ENCODE results near the gene DCDC2.
"Not testable (repeated sequence)": the region's sequence is repeated elsewhere in the genome, so short reads cannot be mapped to it uniquely, and the experiment has no call there.

Gene DCDC2

DNA sequence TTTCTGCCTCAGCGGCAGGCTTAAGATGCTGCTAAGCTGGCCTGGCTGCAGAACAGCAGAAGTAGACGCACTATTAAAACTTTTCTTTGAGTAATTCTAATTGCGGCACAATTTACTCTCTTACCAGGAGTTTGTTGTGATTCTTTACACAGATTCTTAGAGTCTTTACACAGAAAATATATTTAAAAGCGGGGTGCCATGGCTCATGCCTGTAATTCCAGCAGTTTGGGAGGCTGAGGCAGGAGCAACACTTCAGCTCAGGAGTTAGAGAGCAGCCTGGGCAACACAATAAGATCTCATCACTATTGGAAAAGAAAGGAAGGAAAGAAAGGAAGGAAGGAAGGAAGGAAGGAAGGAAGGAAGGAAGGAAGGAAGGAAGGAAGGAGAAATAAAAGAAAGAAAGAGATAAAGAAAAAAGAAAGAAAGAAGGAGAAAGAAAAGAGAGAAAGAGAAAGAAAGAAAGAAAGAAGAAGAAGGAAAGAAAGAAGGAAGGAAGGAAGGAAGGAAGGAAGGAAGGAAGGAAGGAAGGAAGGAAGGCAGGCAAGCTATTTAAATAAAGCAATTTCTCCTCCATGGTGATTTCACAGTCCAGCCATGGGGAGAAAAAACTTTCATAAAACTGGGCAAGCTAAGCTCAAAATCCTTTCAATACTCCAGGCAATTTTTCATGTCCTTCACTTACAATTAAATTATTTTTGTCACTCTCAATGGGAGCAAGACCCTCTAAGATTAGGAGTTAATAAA is 23.8 kb upstream of the DCDC2 start:
- DNase-seq (ENCODE audit: low read depth, low spot score): no peak

DNA sequence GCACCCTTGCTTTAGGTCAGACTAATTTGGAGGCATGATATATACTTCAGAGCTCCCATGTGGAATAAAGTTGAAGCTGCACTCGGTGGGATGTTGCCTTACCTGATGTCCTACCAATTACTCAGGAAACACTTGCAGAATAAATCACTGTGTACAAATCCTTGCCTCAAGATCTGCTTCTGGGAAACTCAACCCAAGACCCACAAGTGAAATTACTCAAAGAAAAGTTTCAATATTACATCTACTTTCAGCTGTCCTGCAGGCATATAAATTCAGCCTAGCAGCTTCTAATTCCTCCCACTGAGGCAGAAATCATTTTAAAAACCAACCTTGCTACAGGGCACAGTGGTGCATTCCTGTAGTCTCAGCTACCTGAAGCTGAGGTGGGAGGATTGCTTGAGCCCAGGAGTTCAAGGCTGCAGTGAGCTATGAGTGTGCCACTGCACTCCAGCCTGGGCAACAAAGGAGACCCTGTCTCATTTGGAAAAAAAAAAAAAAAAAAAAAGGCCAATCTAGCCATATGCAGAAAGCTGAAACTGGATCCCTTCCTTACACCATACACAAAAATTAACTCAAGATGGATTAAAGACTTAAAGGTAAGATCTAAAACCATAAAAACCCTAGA is 20.7 kb upstream of the DCDC2 start:
- no peak for DNase-seq (ENCODE audit: low read depth, low spot score)

- DNase-seq (ENCODE audit: low read depth, low spot score): no peak
Measured at GRCh38 chr6:24376871-24377270, 19.0 kb upstream of the DCDC2 start.

- DNase-seq (ENCODE audit: low read depth, low spot score): no peak
Measured at GRCh38 chr6:24374612-24375011, 16.8 kb upstream of the DCDC2 start.

DNA sequence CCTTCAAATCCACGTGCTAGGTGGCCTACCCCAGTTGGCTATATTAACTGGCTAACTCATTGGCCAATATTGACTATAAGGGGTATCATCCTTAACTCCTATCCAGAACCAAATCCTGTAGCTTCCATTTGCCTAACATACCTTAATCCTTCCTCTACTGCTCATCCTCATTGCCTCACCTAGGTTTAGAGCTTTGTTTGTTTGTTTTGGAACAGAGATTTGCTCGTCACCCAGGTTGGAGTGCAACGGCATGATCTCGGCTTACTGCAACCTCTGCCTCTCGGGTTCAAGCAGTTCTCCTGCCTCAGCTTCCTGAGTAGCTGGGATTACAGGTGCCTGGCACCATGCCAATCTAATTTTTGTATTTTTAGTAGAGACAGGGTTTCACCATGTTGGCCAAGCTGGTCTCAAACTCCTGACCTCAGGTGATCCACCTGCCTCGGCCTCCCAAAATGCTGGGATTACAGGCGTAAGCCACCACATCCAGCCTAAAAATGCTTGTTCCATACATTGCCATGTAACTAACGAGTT is 7.3 kb upstream of the DCDC2 start:
- not testable (repeated sequence) for DNase-seq (ENCODE audit: low read depth, low spot score)

GRCh38 chr6:24362363-24362762 is 4.5 kb upstream of the DCDC2 start:
- DNase-seq (ENCODE audit: low read depth, low spot score): not testable (repeated sequence)

GRCh38 chr6:24359640-24360454 is 2.0 kb upstream of the DCDC2 start:
- peak; percentile 26 for DNase-seq (ENCODE audit: low read depth, low spot score)

DNA sequence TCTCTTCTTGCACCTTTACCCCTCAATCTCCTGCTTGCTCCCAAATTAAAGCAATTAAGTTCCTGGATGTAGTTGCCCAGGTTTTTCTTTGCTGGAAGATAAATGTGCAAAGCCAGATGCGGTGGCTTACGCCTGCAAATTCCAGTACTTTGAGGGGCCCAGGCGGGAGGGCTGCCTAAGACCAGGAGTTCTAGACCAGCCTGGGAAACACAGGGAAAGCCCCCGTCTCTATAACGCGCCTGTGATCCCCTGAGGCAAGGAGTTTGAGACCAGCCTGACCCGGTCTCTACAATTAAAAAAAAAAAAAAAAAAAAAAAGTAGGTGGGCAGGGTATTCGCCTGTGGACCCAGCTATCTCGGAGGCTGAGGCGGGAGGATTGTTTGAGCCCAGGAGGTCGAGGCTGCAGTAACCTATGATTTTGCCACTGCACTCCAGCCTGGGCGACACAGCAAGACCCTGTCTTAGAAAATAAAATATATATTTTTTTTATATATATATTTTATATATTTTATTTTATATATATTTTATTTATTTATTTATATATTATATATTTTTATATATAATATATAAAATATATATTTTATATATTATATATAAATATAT is 461 bp upstream of the DCDC2 start:
- no peak for DNase-seq (ENCODE audit: low read depth, low spot score)

- no peak for DNase-seq (ENCODE audit: low read depth, low spot score)
Measured at GRCh38 chr6:24356310-24356973, 1.4 kb downstream of the DCDC2 start.

GRCh38 chr6:24355393-24355792 is 2.5 kb downstream of the DCDC2 start:
- DNase-seq (ENCODE audit: low read depth, low spot score): no peak

- DNase-seq (ENCODE audit: low read depth, low spot score): no peak
Measured at GRCh38 chr6:24353861-24354260, 4.0 kb downstream of the DCDC2 start.

DNA sequence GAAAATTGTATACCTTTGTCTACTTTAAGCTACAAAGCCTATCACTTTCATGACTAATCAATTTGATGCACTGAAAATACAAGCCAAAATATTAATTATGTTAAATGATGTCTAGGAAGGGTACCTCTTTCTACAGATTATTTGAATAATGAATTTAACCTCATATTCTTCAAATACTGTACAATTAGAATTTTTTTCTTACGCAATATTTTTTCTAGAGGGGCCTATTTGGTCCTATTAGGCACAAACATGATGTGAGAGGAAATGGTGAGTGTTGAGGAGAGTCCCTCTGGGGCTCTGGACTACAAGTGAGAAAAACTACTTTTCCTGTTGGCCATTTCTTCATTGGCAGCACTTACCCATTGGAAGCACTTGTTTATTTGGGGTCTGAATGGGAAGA is 5.4 kb downstream of the DCDC2 start:
- no peak for DNase-seq (ENCODE audit: low read depth, low spot score)

DNA sequence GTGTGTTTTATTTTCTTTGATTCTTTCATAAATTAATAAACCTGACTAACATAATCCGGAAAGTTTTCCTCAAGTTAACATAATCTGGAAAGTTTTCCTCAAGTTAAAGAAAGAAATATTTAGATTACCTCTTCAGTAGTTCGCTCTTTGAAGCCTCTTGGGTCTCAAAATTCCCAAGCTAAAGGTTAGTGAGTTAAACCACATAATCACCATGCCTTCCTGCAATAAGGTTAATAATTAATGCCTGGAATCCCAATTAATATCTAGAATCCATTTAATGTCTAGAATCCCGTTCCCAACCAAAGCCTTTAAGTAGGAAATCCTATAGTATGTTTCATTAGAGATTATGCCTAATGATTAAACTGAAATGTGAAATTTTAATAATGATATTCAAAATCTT is 12.9 kb downstream of the DCDC2 start:
- DNase-seq (ENCODE audit: low read depth, low spot score): no peak

GRCh38 chr6:24340998-24341938 is 16.6 kb downstream of the DCDC2 start:
- no peak for DNase-seq (ENCODE audit: low read depth, low spot score)

DNA sequence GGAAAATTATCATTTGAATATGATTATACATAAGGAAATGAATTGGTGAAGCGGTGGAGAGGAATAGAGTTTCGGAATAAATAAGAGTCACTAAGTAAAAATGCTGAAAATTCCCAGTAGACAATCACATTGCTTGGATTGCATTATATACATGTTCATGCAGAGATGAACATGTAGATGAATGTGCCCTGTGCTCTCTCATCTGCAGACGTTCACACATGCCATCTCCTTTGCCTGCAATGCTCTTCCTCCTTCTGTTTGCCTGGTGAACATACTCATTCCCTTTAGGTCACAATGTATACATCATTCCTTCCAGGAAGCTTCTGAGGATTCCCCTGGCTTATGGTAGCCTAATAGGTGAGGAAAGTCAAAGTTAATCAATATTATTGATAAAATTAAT is 17.9 kb downstream of the DCDC2 start:
- DNase-seq (ENCODE audit: low read depth, low spot score): no peak

DNA sequence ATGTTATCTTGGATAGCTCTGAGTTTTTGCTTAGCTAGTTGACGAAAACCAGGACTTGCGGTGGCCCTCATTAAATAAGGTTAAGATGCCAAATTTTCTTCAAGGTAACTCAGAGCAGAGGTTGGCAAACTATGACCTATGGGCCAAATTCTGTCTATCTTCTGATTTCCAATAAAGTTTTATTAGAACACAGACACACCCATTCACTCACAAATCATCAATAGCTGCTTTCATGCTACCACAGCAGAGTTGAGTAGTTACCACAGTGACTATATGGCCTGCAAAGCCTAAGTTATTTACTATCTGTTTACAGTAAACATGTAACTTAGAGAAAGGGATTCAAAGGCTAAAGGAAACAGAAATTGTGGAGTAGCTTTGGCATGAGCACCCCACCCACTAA is 23.6 kb downstream of the DCDC2 start:
- DNase-seq (ENCODE audit: low read depth, low spot score): no peak

- DNase-seq (ENCODE audit: low read depth, low spot score): no peak
Measured at GRCh38 chr6:24332317-24332716, 25.5 kb downstream of the DCDC2 start.

DNA sequence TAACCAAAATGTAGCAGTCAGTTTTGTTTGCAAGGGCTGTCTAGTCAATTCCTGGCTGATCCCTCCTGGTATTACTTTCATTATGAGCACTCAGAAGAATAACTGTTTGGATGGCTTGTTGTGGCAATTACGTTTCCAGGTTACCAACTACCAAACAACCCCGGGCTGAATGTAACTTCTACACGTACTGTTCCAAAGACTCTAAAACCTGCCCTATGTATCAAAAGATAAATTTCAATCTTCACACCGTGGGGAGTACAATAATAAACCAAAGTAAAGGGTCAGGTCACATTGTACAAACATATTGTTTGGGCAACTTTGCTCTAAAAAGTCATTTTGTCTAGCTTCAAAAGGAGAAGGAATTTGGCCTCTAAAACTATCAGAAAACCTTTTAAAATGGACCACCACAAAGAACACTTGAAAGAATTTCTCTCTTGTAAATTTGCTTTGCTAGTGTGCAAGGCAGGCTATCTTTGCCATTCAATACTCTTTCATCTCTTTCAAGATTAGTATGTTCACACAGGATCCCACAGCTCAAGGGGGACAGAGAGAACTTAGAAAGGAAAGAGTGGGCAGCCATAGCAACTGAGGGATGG is 27.6 kb downstream of the DCDC2 start:
- DNase-seq (ENCODE audit: low read depth, low spot score): no peak

DNA sequence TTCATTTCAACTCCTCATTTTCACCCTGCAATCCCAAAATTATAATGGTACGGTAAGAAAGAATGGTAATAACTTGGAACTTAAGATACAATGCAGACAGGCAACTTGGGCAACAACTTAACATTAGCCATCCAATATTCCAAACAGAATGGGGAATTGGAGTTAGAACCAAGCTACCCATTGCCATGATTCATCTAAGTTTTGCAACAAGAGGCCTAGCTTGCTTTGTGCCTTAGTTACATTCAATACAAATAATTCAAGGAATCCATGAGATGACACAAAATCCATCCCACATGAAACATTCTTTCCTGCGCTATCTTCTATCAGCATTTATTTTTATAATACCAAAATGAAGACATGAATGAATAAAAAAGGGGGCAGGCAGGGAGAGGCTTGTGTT is 28.4 kb downstream of the DCDC2 start:
- no peak for DNase-seq (ENCODE audit: low read depth, low spot score)

DNA sequence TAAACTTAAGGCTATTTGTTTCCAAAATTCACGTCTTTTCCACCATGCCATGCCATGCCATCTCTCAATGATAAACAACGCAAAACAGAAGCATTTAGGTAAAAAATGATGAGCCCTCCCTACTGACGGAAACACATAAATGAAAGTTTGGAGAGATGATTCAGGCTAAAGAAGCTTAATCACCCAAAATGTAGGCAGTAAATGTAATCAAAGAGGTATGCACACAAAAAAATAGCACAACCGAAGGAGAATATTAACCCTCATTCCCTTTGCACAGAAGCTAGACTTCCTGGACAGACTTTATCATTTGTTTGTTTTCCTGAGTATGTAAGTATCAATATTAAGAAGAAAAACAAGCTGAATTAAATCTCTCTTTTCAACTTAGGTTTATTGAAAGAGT is 28.8 kb downstream of the DCDC2 start:
- DNase-seq (ENCODE audit: low read depth, low spot score): no peak
